ENCODE measurements around the gene ANKRD6.

The ANKRD6 gene

DNA sequence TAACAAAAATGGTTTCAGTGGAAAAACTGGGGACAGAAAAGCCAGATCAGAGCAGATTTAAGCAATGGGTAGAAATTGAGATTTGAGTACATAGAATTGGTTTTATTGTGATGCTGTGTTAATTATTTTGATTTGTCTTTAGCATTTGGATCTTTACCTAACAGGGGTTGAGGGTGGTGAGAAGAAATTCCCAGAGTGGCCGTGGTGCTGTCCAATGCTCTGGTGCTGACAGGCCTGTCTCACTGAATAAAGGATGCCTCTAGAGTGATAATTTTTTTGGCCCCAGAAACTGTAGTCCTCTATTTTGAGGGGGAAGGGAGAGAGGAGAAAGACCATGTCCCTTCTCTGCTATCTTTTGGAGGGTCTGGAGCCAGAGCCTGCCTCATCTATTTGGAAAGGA, 126.5 kb downstream of the ANKRD6 start:
- no peak for DNase-seq

DNA sequence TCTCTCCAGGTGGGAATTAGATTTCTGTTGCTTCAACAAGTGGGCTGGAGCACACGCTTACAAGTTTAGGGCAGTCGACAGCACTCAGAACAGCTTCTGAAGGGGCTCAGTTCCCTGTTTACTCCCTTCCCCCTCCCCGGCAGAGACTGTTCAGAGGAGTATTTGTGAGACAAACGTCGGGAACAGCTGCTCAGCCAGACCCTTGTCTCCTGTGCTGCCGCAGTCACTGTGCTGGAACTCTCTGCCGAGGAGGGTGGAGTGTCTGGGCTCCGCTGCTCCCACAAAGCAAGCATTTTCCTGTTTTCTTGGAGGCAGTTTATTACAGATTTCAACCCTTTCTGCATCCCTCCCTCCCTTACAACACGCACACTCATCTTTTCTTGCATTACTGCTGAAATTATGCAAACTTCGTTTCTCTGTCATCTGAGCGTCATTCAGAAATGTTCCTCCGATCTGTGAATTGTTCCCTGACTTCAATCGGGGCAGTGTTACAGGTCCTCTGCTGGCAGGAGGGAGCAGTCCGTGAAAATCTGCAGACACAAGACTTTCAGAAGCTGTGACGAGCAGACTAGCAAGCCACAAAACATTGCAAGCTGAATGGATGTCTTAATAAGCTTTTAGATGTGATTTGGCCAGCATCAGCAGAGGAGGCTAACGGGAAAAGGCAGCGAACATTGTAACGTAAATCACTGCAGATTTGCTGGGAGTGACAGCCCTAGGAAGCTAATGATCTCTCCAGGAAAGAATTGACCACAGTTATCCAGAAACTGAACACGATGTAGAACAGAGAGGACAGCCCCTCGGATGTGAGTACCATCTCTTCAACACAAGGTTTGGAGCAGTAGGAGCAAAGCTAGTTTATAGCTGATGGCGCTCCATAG, 129.4 kb downstream of the ANKRD6 start:
- peak in 39 of 51 donors; percentile 4 to 77 (median 28) for DNase-seq

DNA sequence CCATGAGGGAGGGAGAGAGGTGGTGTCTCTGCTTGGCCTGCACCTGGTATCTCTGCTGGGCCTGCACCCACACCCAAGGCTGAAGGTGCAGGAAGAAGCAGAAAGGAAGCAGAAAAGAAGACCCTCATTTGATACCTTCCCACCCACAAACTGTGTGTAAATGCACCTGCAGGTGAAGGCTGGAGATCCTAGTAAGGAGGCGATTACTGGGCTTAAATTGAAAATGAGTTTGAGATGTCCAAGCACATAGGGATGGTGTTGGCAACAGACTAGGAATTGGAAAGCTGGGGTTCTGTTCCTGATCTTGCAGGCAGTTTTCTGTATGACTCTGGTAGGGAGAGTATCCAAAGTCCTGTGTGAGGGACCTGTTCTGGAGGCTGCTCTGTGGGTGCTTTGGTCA, 130.9 kb downstream of the ANKRD6 start:
- DNase-seq = peak in 1 of 51 donors; percentile 4

DNA sequence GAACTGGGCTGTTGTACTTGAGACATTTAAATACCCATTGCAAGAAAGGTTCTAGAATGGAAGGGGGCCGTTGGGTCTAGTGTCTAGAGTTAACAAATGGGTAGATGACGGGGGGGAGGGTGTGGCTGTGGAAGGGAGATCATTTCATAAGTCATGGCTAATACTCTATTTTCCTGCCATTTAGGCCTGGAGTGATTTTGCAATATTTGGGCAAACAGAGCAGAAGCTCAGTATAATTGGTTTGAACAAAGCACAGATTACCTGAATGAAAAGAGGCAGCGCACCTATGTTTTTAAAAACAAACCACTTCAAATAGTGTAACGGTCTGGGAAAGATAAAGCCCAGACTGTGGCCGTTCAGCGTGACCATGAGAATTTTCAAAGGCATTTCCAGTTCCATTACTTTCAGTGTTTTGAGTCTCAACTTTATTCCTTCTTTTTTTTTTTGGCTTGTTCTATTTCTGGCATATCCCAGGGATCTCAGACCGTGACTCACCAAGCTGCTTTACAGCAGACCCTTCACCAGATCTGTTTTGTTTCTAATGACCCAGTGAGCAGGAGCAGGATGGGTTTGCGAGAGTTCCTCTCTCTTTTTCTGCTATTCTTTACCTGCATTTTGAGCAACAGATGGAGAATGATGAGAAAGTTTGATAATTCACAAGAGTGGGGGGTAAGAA, 131.9 kb downstream of the ANKRD6 start:
- peak in 1 of 51 donors; percentile 31 for DNase-seq

DNA sequence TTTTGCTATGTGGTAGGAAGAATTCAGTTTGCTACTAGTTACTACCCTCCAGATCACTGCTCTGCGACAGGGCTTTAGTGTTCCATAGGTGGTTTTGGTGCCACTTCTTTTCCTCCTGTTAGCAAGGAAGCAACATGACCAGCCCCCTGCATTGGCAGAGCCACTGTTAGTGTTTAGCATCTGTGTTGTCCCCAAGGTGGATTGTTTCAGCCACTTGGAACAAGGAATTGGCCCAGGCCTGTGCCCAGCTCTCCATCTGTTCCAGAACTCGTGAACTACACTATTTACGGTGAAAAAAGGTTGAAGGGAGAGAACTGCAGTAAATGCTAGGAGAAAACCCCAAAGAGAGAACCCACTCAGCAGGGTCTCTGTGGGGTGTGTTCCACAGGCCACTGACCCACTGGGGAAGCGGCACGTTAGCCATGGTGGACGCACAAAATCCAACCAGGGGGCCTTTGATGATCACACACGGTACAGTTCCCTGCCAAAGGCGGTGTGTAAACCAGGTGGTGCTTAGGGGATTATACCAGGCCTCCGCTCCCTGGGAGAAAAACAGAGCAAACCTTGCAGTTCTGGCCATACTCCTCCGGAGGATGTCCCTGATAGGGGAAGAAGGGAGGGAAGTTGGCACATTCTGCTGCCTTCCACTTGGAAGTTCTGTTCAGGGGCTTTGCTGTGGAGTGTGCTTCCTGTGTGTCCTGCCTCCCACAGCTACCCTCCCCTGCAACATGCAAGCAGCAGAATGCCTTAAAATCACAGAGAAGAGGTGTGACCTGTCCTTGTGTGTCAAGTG, 133.3 kb downstream of the ANKRD6 start:
- peak in 1 of 51 donors; percentile 30 for DNase-seq

DNA sequence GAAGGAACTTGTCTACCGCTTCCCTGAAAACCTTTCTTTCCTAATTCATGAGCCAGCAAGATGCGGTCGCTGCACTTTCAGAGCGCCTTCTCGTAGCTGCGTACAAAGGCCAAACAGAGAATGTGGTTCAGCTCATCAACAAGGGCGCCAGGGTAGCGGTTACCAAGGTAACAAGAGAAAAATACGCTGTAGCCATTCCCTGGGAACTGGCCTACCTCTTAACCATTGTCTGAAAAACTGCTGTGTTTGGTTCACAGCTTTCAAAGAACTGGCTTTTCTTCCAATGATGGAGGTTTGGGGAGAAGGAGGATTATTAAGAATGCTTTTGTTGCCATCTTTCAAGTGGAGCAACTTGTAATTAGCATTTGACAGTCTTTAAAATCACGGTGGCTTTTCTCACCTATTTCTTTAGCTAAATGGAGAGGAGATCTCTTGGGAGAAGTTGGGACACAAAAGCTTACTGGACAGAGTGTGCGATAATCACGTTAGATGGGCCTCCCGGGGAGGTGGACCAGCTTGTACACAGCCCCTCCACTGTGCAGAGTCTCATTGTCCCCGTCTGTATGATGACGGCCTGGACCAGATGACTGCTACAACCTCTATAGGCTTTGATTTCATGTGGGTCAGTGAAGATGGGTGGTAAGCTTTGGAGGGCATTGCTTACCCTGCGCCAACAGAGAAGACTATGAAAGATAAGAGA, 134.1 kb downstream of the ANKRD6 start:
- DNase-seq = peak in 27 of 51 donors; percentile 2 to 59 (median 22)

DNA sequence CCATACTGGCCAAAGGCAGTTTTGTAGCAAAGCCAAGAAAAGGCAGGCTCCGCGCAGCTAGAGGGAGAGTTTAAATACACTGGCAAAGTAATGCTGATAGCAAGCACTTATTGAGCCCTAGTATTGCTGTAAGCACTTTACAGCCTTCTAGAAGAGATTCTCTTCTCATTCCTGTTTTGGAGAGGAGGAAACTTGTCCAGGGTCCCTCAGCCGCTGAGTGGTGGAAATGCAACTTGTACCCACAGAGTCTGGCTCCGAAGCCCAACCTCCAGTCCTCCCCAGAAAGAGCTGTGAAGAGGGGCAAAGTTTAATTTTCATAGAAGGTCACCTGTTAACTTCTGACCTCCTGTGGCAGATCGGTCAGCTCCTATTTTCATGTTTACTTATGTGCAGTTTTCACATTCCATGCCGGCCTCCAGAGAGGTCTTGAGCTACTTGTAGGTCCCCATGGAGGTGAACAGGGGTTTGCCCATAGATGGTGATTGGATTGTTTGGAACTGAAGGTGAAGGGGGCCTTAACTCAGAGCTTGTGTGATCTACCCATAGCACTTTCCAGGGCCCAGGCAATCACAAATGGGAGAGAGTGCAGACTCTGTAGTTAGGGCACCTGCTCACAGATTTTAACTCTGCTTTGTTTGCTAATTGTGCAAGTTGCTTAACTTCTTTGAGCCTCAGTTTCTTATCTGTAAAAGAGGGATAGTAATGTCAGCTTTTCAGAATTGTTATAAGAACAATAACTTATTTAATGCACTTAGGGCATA, 134.9 kb downstream of the ANKRD6 start:
- DNase-seq = no peak

DNA sequence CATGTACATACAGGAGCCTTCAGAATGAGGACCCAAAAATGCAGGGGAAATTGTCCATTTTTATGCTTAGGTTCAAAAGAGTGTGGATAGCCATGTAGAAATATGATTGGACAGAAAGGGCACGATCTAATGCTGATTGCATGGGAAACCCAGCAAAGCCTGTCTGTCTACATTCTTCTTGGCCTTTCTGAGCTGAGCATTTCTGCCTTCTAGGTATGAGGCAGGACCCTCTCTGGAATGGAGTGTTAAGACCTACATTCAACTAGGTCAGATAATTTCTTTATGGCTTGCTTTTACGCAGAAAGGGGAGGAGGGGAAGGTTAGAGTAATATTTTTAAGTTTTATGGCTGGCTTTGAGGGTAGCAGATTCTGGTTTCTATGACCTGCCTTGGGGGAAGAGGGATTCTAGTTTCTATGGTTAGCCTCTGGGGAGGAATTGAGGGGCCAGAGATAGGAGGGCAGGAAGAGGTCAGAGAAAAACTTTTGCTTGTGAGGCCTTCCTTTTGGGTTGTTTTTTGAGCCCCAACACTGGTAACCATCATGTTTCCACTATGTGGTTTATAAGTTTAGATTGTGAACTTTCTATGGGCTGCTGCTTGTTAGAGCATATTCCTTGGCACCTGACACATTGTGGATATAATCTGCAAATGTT, 142.1 kb downstream of the ANKRD6 start:
- DNase-seq = no peak

DNA sequence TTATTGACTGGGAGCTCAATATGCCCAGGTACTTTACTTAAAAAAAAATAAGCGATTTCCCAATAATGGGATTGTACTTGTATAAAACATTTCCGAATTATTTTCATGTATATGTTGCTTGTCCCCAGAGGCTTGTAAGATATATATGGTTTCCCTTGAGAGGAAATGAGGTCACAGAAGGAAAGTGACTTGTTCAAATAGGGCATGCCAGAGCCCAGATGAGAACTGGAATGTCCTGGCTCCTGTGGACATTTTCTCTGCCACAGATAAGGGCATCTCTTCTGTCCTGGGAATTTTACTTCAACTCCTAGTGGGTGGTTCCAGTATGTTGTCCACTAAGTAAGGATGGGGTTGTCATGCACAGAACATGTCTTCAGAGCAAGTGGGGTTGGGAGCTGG, 142.6 kb downstream of the ANKRD6 start:
- DNase-seq = no peak

DNA sequence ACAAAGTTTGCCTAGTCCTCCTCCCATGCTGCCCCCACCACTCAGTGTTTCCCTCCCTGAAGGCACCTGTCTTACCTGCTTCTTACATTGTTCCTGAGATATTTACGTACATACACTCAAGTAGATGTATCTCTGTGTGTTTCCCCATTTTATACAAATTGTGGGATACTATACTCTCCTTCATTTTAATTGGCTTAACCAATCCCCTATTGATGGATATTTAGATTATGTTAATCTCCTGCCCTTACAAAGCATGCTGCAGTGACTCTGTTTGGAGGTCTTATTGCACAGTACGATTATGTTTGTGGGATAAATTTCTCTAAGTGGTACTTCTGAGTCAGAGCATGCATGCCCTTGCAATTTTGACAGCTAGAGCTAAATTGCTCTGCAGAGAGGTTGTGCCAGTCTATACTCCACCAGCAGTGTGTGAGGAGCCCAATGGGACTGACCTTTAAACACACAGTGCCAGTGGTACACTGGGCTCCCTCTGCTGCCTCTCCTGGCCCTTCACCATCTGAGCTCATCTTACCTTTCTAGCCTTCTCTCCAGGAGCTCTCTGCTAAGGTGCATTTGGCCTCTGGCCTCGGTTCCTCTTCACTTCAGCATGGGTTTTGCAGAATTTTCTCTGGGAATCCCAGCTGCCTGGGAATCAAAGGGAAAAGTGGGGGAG, 148.2 kb downstream of the ANKRD6 start:
- DNase-seq = no peak

DNA sequence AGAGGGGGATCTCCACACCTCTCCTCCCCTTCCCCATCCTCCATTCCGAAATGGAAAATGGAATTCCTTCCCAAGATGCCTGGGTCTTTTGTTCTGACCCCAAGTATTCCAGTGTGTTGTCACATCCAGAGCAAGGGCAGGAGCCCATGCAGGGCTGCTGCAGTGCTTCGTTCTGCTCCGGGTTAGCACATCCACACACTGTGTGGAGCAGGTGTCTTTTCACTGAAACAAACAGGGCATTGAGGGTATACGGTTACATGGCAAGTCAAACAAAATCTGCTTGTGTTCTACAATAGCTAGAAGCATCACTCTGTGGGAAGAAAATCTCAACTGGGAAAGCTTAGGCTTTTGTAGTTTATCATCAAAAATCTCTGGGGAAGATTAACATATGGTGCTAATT, 148.7 kb downstream of the ANKRD6 start:
- DNase-seq = no peak

DNA sequence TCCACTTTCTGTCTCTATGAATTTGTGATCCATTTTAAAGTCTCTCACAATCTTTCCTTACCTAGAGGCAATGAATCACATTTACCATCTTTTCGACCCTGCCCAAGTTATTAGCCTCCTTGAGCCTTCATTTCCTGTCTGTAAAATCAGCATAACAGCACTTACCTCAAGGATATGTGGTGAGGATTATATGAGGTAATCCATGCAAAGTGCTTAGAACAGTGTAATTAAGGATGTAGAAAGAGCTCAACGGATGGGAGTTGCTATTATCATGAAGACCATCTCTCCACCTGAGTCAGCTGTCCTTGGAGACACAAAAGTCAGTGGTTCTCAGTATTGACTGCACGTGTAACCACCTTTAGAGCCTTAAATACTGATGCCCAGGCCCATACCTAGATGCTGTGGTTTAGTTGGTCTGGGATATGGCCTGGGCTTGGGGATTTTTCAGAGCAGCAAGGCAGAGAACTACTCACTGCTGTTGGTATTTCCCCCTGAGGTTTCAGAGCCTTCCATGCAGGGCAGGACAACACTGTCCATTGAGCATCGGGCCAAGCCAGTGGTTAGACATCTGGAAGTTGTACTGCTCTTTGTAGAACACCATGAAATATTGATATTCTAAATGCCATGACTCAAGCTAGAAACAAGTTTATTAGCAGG, 149.8 kb downstream of the ANKRD6 start:
- no peak for DNase-seq

DNA sequence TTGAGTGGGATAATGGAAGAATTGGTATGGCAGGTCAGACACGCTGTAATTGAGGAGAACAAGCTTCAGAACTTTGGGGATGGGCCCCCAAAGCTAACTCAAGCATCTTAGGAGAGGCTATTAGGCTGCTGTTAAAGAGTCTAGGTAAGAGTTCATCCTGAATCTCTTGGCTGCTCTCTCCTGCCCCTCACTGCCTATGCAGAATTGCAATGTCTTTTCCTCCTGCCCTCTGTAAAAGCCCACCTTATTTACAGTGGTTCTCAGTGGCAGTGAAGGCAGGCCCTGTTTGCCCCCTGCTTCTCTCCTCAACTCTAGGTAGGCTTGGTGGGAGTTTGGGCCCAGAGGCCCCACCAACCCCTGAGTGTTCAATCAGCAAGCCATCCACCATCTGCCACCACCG, 150.6 kb downstream of the ANKRD6 start:
- DNase-seq = no peak

DNA sequence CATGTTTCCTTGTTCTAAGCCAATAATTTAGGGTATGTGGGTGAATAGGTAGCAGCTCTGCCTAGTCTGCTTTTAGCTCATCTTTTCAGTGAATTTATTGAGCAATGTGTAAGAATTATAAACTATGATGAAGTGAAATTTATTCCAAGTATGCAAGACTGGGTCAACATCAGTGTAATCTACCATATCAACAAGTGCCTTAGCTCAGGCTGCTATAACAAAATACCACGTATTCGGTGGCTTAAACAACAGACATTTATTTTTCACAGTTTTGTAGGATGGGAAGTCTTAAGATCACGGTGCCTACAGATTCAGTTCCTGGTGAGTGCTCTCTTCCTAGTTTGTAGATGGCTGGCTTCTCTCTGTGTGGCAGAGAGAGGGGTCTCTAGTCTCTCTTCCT, 151.6 kb downstream of the ANKRD6 start:
- no peak for DNase-seq

DNA sequence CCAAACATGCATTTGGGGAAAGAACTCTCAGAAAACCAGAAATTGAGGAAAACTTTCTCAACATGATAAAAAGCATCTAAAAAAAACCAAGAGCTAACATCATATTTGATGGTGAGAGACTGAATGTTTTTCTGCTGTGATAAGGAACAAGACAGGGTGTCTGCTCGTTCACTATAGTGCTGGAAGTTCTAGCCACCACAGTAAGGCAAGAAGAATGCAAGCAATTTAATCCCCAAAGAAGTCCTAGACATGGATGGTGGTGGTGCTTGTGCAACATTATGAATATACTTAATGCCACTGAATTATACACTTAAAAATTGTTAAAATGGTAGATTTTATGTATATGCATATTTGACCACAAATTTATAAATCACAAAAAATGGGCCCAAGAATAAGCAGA, 152.2 kb downstream of the ANKRD6 start:
- DNase-seq = no peak

DNA sequence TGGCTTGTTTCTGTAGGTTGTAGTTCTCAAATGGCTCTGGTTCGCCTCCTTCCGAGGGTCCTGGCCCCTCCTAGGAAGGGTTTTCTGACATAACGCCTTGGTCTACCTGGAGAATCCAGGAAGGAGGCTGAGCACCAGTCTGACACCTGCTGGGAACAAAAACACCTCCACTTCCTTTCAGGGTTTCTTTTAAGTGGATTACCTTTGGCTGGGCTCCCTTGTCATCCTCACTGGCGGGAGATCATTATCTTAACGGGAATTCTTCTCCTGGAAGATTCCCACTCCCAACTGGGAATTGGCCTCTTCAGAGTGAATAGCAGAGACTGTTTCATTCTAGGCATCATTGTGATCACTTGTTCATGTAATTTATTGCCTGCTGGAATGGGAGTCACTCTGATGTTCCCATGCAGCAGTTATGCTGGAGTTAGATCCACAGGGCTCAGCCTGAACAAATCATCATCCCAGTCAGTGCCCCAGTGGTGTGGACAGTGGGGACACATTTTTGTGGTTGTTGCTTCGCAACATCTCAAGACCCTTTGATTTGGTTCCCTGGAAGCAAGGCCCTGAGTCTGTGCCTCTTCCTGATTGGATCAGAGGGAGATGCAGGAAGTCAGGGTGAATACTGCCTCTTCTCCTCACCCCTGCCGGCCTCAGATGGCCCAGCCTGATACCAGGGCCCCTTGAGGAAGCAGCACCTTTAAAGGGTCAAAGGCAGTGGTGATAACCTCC, 156.5 kb downstream of the ANKRD6 start:
- no peak for DNase-seq

DNA sequence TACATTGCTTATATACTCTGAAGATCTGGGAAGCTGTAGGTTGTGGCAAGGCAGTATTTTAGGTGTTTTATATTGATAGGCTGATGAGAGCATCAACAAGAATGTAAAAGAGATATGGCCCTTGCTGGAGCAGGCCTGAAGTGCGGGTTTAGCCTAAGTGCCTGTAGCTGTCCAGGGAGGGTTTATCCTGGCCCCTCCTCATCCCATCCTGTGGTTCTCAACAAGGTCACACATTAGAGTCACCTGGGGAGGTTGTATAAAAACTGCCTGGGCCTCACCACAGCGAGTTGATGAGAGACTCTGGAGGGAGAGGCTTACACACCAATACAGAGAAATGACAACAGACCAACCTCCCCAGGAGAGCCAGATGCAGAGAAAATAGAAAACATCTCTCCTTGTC, 157.2 kb downstream of the ANKRD6 start:
- DNase-seq = no peak

DNA sequence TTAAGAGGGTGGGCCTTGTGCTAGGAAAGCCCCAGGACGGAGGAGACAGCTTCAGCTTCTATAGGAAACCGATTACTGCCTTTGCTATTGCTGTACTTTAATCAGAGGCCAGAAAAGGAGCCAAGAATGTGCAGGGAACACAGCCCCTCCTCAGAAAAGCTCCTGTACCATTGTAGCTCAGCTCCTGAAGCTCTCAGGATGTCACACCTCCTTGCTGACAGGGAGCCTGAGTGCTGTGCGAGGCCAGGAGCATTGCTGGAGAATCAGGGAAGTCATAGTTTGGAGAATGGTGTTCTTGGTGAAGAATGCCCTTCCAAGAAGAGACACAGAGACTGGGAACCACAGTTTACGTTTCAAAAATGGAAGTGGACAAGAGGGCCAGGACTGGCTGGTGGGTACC, 158.8 kb downstream of the ANKRD6 start:
- no peak for DNase-seq

All from hypothalamus (tissue), 51 donors.